ENCODE data around the gene SIL1.
"Not testable (repeated sequence)": the region's sequence is repeated elsewhere in the genome, so short reads cannot be mapped to it uniquely, and the experiment has no call there.

SIL1 gene

DNA sequence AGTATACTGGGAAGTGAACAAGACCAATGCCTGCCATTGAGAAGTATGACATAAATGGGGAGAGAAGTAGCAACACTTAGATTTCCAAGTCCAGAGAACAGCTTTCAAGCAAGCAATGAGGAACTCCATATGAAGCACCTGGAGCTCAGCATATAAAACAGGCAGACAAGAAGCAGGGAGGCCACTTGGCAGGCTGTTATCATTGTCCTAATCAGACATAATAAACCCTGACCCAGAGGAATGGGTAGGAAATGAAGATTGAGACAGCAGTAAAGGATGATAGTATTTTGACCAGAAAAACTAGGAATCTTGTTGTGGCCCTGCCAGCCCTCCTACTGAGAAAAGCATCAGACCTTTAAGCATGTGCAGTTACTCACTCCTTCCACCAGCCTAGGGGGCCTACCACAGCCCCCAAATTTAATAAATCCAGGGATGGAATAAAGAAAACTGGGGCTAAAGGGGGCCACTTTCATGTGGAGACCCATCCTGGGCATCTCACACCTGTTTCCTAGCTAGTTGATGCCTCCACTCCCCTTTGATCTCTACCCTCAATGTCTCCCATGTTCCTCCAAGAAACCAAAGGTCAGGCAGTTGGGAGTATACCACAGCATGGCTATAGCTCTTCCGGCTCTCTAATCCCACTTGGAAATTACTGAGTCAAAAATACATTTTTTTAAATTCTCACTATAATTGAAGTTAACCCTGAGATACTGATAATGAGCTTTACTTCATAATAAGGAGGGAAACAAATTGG is 135.1 kb downstream of the SIL1 start:
- no peak for DNase-seq

DNA sequence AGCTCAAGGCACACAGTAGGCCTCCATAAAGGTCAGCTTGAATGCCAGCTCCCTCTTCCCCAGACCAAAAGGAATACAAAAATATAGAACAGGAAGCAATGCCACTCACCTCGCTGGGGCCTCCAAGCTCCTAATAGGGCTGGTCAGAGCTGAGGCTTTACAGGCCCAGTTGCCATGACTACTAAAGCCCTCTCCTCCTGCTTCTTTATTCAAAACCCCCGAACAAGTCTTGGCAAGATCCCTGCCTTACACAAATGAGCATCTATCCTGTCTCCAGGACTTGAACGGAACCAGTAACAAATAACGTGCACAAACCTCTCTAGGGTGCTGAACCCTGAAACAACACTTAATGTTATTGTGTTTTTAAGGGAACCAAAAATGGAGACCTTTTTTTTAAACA is 136.3 kb downstream of the SIL1 start:
- DNase-seq: no peak

DNA sequence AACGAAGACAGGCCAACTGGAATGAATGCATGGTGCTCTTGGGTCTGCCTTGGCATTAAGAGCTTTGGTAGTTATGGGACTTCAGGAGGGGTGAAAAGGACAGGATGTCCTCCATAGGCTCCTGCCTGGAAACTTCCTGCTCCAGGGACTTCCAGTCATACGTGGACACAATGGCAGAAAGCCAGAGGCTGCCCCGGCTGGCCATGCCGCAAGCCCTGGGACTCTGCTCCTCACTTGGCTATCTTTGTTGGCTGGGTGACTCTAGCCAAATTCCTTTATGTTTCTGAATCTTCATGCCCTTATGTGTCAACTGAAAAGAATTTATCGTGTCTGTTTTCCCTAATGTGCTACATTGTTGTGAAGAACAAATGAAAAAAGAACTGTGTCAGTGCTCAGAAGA is 136.9 kb downstream of the SIL1 start:
- DNase-seq: no peak

DNA sequence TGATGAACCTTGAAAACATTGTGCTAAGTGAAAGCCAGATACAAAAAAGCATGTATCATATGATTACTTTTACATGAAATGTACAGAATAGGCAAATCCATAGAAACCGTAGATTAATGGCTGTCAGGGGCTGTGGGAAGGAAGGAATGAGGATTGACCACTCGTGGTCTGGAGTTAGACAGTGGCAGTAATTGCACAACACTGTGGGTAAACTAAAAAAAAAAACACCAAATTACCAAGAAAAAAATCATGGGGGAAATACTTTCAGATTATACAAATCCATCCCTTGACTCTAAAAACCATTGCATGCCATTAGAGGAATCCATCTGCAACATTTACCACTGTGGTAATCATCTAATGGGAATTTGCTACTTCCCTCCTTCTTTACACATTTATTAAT is 140.0 kb downstream of the SIL1 start:
- no peak for DNase-seq

DNA sequence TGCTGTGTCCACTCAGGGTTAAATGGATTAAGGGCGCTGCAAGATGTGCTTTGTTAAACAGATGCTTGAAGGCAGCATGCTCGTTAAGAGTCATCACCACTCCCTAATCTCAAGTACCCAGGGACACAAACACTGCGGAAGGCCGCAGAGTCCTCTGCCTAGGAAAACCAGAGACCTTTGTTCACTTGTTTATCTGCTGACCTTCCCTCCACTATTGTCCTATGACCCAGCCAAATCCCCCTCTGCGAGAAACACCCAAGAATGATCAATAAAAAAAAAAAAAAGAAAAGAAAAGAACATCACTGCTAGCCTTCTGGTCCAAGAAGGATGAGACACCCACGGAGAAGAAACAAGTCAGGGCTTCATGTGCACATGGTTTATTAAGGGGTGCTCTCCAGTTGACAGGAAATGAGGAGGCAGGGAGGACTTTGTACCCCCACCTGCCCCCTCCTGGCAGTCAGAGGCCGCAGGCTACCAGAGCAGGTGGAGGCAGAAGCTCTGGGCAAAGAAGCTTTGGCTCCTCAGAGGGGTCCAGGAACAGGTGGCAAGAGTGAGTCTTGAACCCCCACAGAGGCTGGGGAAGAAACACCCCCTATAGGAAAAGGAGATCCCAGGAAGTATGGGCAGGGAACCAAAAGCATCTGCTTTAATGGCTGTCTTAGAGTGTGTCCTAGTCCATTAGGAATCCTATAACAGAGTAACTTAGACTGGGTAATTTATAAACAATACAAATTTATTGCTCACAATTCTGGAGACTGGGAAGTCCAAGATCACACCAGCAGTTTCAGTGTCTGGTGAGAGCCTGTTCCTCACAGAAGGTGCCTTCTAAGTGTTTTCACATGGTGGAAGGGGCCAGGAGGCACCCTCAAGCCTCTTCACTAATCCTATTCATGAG is 140.9 kb downstream of the SIL1 start:
- not testable (repeated sequence) for DNase-seq

DNA sequence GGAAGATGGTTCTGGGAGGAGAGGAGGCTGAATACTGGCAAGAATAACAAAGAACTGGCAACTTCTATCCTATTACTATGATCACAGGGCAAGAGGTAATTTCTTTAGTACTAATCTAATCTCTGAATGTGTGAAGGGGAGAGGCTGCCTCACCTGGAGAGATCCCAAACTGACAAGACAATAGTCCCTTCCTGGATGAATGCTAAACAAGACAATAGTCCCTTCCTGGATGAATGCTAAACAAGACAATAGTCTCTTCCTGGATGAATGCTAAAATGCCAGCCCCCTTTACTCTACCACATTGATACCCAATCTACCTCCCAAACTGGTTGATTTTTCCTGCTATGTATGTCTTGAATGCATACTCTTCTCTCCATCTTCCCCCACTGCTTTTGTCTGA is 145.2 kb downstream of the SIL1 start:
- DNase-seq: no peak

DNA sequence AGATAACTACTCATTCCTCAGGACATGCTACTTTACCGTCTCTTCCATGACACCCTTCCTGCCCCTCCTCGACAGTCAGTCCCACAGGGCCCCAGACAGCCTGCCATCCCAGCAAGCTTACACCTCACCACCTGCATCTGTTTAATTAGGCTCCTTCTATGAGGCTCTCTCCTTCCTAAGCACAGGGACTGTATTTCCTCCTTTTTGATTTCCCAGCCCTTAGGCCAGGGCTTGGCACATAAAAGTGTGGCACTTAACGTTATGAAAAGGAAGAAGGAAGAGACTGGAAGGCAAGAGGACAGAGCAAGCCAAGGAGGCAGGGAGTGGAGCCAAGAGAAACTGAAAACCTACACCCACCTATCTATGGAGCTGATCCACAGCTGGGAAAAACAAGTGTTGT is 146.8 kb downstream of the SIL1 start:
- DNase-seq: no peak

DNA sequence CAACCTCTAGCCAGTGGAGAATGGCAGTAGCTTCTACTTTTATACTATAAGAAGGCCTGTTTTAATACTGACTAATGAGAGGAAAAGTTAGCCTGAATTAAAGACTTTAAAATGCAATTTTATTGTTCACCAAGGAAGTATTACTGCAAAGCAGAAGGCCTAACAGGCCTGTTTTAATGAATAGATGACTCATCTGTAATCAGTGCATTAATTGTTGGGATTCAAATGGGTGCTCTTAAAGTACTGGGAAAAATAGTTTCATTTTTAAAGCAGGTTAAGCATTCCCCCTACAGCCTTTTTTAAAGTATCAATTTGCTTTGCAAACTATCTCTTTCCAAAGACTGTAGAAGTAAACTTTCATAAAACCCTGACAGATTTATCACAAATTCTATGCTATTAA is 147.7 kb downstream of the SIL1 start:
- no peak for DNase-seq

DNA sequence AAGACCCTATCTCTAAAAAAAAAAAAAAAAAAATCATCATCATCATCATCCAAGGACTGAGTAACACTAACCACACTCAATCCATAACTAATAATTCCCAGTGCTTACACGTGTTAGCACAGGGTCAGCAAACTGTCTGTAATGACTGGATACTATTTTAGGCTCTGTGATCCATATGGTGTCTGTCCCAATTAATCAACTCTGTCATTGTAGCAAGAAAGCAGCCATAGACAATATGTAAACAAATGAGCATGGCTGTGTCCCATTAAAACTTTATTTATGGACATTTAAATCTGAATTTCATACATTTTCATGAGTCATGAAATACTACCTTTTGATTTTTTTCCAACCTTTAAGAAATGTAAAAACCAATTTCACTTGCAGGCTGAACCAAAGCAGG is 148.4 kb downstream of the SIL1 start:
- DNase-seq: no peak

DNA sequence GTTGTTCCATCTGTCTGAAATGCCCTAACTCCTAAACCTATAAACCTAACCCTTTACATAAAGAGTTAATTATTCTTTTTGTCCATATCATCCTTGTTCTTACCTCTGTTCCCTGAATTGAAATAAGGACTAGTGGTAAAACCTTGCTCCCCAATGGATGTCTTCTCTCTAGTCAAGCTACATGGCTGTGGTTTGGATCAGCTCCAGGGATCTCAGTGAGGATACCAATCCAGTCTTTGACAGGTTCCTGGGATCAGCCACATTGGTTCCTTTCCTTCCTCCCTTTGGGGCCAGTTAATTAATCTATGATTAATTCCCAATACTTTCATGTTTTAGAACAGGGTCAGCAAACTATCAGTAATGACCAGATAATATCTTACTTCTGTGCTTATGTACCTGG is 151.6 kb downstream of the SIL1 start:
- DNase-seq: no peak

DNA sequence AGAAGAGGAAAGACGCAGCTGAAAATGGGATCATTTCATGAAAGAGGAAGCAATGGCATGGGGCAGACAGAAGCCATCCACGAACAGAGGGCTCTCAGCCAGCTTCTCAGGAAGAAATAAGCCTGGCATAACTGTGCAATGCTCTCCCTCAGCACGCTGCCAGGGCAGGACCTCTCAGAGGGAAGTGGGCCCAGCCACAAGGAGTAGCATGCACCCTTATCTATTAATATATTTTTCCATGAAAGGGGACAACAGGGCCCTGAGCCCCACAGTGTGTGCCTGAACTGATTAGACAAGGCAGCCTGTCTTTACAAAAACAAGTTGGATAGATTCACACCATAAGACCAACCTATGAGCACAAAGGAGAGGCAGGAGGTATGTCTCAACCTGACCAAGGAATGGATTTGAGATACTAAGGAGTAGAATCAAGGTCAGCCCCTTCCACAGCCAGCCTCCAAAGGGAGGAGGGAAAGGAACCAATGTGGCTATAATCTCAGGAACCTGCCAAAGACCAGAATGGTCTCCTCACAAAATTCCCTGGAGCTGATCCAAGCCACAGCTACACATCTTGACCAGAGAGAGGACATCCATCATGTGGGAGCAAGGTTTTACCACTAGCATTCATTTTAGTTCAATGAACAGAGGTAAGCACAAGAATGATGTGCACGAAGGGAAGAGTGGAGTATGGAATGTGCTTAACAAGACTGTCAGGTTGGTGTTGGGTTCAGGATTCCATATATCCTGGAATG is 154.8 kb downstream of the SIL1 start:
- no peak for DNase-seq

DNA sequence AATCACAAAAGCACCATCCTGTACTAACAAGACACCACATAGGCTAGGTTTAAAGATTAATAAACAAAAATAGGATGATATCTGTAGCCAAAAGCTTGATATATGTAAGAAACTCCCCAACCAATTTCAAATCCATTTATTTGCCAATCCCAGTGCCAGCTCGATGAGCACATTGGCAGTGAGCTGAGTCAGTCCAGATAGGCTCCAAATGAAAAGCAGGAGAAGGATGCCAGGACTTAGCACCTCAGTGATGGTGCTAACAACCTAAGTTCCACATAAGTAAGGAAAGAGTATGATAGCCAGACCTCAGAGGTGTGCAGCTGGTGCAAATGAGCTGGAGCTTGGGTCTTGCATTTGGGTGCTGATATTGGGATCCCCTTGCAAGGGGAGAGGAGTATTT is 158.1 kb downstream of the SIL1 start:
- DNase-seq: no peak

DNA sequence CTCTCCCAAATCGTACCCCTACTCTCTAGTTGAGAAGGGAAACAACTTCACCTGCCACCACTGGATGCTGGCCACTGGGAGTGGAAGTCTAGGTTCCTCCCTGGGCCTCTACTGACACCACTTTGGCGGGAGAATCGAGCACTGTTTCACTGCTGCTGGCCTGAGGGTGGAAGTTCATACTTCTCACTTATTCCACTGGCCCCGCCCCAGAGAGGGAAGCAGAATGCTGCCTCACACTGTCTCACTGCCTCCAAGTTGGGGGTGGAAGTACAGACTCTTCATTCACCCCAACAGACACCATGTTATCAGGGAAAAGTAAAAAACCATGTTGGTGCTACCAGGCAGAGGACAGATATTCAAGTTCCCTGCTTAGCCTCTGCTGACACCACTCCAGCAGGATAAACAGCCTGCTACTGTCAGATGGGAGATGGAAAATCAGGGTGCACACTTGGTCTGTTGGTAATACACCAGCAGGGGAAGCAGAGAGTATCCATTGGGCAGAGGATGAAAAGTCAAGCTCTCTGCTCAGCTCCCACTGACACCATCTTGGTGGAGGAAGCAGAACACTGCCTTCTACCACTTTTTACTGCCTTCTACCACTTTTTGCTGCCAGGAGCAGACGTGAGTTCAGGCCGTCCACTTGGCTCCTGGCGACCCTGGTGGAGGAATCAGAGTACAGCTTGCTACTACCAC is 159.4 kb downstream of the SIL1 start:
- DNase-seq: no peak

DNA sequence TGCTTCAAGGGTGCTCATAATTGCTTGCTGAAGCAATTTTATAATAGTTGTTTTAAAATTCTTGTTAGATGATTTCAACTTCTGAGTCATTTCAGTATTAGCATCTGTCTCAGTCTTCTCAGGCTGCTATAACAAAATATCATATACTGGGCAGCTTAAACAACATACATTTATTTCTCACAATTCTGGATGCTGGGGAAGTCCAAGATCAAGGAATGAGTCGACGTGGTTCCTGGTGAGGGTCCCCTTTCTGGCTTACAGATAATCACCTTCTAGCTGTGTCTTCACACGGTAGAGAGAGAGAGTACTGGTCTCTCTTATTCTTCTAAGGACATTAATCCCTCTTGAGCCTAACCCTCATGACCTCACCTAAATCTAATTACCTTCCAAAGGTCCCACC is 160.4 kb downstream of the SIL1 start:
- DNase-seq: no peak

DNA sequence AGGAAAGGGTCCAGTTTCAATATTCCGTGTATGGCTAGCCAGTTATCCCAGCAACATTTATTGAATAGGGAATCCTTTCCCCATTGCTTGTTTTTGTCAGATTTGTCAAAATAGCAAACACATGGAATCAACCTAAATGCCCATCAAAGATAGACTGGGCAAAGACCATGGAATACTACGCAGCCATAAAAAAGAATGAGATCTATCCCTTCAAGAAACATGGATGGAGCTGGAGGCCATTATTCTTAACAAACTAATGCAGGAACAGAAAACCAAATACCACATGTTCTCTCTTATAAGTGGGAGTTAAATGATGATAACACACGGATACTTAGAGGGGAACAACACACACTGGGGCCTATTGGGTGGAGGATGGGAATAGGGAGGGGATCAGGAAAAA is 161.8 kb downstream of the SIL1 start:
- not testable (repeated sequence) for DNase-seq

DNA sequence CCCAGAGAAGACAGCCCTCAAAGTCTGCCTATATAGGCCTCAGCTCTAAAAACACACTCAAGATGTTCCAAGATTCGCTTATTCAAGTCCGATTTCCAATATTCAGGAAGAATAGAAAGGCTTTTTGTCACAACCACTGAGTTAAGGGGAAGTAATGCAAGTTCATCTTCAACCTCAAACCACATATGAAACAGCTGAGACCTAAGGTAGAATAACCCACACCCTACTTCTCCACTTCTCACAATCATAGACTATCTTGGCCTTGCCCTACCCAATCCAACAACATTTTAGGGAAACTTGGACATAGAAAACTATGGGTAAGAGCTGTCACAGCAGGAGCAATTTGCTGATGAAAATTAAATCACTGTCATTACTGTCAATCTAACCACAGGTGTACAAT is 171.0 kb downstream of the SIL1 start:
- no peak for DNase-seq

DNA sequence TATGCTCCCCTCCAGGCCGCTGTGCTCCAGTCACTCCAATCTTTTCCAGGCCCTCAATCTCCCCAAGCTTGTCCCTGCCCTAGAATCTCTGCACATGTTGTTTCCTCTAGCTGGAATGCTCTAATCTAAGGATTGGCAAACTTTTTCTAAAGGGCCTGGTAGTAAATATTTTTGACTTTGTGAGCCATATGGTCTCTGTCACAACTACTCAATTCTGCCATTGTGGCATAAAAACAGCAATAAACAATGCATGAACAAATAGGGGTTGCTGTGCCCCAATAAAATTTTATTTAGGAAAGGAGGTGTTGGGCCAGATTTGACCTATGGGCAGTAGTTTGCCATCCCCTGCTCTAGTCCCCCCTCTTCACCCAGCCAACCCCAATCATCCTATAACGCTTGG is 172.5 kb downstream of the SIL1 start:
- DNase-seq: no peak

DNA sequence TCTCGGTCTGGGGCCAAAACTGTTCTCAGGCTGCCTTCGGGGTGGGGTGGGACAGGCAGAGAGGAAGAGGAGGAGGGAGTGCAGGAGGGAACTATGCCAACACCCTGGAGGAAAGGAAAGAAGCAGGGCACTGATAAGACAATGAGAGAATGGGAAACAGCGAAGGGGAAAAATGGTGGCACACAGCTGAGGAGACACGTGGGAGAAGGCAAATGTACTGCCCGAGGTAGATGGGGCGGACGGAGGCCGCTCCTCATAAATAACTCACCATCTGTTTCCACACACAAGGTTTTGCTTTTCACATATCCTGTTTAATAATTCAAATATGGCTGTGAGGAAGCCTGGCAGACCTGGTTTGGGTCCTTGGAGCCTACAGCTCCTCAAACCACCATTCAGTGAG is 174.9 kb downstream of the SIL1 start:
- no peak for DNase-seq

DNA sequence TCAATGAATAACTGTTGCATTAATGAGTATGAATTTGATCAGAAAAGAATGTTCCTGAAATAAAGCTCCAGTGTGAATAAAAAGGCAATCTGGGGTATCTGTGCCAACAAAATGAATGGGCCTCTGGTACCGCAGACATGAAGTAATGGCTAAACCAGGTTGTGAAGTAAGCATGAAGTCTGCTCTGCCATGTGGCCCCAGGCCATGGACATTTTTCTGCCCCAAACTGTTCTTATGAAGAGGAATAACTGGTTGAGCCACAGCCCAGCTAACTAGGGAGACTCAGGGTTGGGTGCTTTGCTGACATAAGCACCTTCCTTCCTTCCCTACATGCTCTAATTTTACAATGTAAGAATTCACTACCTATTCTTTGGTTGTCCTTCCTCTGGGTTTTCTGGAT is 175.6 kb downstream of the SIL1 start:
- DNase-seq: no peak

DNA sequence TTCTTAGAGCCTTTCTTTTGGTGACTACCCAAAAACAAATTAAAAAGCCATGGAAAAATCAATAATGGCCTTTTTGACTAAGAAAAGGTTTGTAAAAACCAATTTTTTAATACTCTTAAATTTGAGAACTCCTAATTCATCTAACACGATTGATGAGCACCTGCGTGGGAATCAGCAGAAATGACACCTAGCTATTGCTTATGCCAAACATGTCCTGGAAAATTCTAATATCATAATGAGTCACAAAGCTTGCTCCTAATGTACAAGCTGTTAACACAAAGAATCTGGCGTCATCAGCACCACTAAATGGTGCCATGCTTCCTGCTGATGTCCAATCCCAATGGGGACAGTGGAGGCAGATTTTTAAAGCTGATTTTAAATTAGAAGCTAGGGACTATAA is 176.8 kb downstream of the SIL1 start:
- no peak for DNase-seq

DNA sequence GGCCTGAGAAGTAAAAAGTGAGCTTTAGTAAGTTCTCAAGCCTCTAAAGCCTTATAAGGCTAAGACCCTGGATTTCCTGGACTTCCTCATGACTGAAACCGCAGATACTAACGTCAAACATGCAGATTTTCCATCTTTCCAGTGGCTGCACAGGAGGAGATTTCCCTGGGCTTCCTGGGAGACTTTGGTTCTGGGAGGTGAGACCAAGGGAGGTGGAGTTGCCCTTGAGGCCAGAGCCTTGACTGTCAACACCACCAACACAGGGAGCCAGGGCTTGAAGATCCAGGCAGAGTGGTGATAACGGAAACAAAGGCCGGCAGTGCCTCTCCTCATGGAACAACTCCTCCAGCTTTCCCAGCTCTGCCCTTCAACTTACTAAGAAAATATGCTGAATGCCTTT is 178.3 kb downstream of the SIL1 start:
- DNase-seq: no peak

DNA sequence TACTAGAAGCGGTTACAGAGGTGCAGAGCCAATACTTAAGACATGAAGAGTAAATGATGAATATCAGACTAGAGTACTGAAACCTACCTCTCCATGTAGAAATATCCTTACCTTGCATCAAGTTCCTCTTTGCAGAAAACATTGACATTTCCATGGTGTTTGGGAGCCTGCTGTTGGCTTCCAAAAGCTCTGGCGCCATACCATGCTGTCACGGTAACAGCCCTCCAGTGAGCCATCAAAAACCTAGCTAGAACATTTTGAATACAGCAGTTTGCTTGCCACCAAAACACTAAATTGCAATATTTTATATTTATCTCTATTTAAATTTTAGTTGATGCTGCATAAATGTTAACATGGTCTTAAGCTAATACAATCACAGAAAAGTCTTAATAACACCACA is 179.0 kb downstream of the SIL1 start:
- DNase-seq: no peak

DNA sequence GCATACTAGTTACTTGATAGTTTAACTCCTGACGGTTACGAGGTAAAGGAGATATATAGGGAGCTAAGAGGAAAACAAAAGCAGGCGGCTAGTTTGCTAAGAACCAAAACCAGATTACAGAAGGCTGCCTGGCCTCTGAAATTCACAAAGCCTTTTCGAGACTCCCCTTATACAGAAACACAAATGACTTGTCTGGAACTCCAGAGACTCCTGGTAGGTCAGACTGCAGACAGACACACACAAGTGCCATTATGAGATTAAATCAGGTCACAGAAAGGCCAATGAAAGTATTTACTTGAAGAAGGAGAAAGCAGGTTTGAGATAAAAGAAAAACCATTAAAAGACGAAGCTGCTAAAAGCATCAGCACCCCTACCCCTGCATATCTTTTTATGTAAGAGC is 180.5 kb downstream of the SIL1 start:
- DNase-seq: no peak

Data from stimulated activated CD4-positive, alpha-beta T cell treated with anti-CD3 and anti-CD28 coated beads, Interleukin-4, amount 100 ng/mL, for 24 hours (primary cell).